ENCODE measurements around the gene ABLIM3.

- TF ChIP-seq CTCF (IDR thresholded peaks at IDR 0.05; ENCODE audit: insufficient read depth, low read depth, low read length) (no peak), EZH2 (IDR thresholded peaks at IDR 0.05; ENCODE audit: insufficient read depth, low read length) (no peak)
Measured at GRCh38 chr5:149172709-149173505, 31.6 kb downstream of the ABLIM3 start.
